ENCODE data around the gene GARIN6.

GRCh38 chr12:99609455-99610181, 37.9 kb upstream of the GARIN6 start:
- TF ChIP-seq CTCF (IDR thresholded peaks at IDR 0.05; ENCODE audit: low read length) = no peak
- TF ChIP-seq EZH2 (IDR thresholded peaks at IDR 0.05; ENCODE audit: borderline replicate concordance, low read length) = no peak
